Endothelial cell of umbilical vein (primary cell): Measurements from ENCODE around the gene SHC4.

Experiments
- POLR2AphosphoS5 ChIP-seq: IDR thresholded peaks from 2 replicates; pipeline ENCODE4 v1.6.1; 2012; ENCODE audit warnings: low read depth, mild to moderate bottlenecking, control low read depth, low read length, moderate library complexity; ENCODE audit not compliant: insufficient read depth
- TF ChIP-seq, protein P1 (sequence below), 2 donors: IDR thresholded peaks; 1 replicate in 1 of 2; 2 replicates in 1 of 2; pipeline ENCODE4 v1.5.1; 2011; ENCODE audit warnings: low read length in 2 of 2, mild to moderate bottlenecking in 2 of 2, moderate library complexity in 2 of 2, control low read depth in 1 of 2, inconsistent platforms in 1 of 2, low read depth in 1 of 2; ENCODE audit not compliant: insufficient read depth in 1 of 2; ENCODE audit errors: extremely low read depth in 1 of 2

DNA sequence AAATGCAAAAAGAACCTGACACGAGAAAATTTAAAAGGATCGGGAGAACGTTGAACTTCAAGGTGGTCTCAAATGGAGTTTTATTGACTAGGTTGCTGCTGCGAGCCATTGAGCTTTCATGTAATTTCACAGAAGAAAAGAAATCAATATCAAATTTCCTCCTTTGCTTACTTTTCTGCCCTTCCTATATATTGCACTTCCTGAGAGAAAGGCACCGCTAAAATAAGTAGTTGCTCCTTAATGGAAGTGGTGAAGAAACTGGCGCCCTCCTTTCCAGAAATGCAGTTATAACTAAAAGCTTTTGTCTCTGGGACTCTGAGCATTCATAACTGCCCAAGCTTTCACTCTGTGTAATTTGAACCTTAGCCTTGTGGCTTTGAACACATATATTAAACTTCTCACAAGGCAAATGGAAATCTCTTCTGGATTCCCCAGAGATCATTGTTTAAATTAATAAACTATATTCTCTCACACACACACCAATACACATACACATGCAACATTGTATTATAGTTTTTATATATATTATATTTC lies 72.4 kb downstream of the SHC4 start:
- TF ChIP-seq, protein P1, sequence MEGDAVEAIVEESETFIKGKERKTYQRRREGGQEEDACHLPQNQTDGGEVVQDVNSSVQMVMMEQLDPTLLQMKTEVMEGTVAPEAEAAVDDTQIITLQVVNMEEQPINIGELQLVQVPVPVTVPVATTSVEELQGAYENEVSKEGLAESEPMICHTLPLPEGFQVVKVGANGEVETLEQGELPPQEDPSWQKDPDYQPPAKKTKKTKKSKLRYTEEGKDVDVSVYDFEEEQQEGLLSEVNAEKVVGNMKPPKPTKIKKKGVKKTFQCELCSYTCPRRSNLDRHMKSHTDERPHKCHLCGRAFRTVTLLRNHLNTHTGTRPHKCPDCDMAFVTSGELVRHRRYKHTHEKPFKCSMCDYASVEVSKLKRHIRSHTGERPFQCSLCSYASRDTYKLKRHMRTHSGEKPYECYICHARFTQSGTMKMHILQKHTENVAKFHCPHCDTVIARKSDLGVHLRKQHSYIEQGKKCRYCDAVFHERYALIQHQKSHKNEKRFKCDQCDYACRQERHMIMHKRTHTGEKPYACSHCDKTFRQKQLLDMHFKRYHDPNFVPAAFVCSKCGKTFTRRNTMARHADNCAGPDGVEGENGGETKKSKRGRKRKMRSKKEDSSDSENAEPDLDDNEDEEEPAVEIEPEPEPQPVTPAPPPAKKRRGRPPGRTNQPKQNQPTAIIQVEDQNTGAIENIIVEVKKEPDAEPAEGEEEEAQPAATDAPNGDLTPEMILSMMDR (IDR thresholded peaks at IDR 0.05; ENCODE audit: extremely low read depth in 1 of 2, insufficient read depth in 1 of 2, low read depth in 1 of 2, low read length in 2 of 2), result no peak
- no peak for TF ChIP-seq POLR2AphosphoS5
